Kidney (tissue), 14 donors: ENCODE data around the gene C1R. TPM values are rescaled to one million over a fixed set of nuclear protein-coding genes. Genes with fewer than 3 reads are reported as not detected.

Experiments
- DNase-seq, 5 donors: peaks; one replicate each; pipeline ENCODE4 v3.0.0-alpha.2; 2013 to 2020
- FAIRE-seq: peaks from 2 replicates; lab custom pipeline; 2012; peaks lifted over from hg19 to GRCh38; lab: Jason Lieb, UNC
- H3K27ac ChIP-seq, 2 donors: one replicate each; pipeline ENCODE4 v1.7.0; 2013; ENCODE audit warnings: low read depth in 2 of 2, low read length in 2 of 2, inconsistent platforms in 1 of 2
- H3K27me3 ChIP-seq: one replicate; pipeline ENCODE4 v1.7.1; 2013; ENCODE audit warnings: low read length, inconsistent platforms; ENCODE audit not compliant: control insufficient read depth, insufficient read depth
- H3K36me3 ChIP-seq, 3 donors: one replicate each; pipeline versions ENCODE4 v1.7.0 to v1.7.1; 2013; ENCODE audit warnings: low read length in 3 of 3, control low read depth in 1 of 3, inconsistent platforms in 1 of 3; ENCODE audit not compliant: insufficient read depth in 3 of 3, control insufficient read depth in 2 of 3
- H3K4me1 ChIP-seq, 3 donors: one replicate each; pipeline versions ENCODE4 v1.7.0 to v1.7.1; 2013; ENCODE audit warnings: low read length in 3 of 3, inconsistent platforms in 1 of 3, low read depth in 1 of 3; ENCODE audit not compliant: control insufficient read depth in 2 of 3, insufficient read depth in 2 of 3
- H3K4me3 ChIP-seq, 3 donors: one replicate each; pipeline versions ENCODE4 v1.7.0 to v1.8.1; 2013; ENCODE audit warnings: low read length in 3 of 3, control low read depth in 1 of 3, inconsistent platforms in 1 of 3
- H3K9ac ChIP-seq, 3 donors: one replicate each; pipeline versions ENCODE4 v1.7.0 to v1.7.1; 2013; ENCODE audit warnings: low read length in 3 of 3, control low read depth in 1 of 3, inconsistent platforms in 1 of 3
- H3K9me3 ChIP-seq, 3 donors: one replicate each; pipeline versions ENCODE4 v1.7.0 to v1.7.1; 2013; ENCODE audit warnings: low read length in 3 of 3, control low read depth in 1 of 3, inconsistent platforms in 1 of 3; ENCODE audit not compliant: control insufficient read depth in 2 of 3, insufficient read depth in 1 of 3
- intact Hi-C: fragments of 100-400 bp; cut with DNase I; formaldehyde crosslinking; loops from one replicate; pipeline ENCODE4 v1.11.1; 2022
- polyA plus RNA-seq: library from polyadenylated mRNA; stranded (reverse); fragments of 350-450 nt; fragmentation: Illumina TruSeq; extraction: RNeasy Lipid Tissue Mini Kit (QIAGEN cat#74804); gene quantifications from one replicate; pipeline ENCODE4 v1.2.3, GENCODE V29; 2014; ENCODE audit warnings: low read depth, low replicate concordance; ENCODE audit not compliant: insufficient read depth
- total RNA-seq: library from RNA; stranded (reverse); fragmentation: NEBNext Ultra II Directional; extraction: Animal tissue kit (Norgen Biotek cat#: 25700); gene quantifications from one replicate; pipeline ENCODE4 v1.2.1, GENCODE V29; 2021
- TF ChIP-seq, protein P1 (sequence below): IDR thresholded peaks from 3 replicates; pipeline ENCODE4 v1.5.1; 2012; ENCODE audit warnings: mild to moderate bottlenecking, moderate library complexity, borderline replicate concordance; ENCODE audit not compliant: insufficient read depth; ENCODE audit errors: extremely low read depth
- donor health status: control.
- donor health status: control.
- donor health status: control.
- donor health status: control.
- donor health status: control.
- donor health status: DM: yes; HTN: yes; CAD: no.
- donor health status: Normal renal cell carcinoma (clear cell type).

Gene C1R
- total and polyA plus RNA-seq, 2 donors from 2014 or later = 183 to 514 TPM

GRCh38 chr12:7110661-7111060, 18.4 kb upstream of the C1R start:
- intact Hi-C loops = no loop called here
- Histone ChIP-seq H3K4me1 (peaks cover 0 to 10% (median 0%) of the 10 kb centered on the region in 3 donors), H3K27ac (no peak overlapping the region), H3K9me3 (no peaks in the 10 kb centered on the region), H3K27me3 (no peaks in the 10 kb centered on the region), H3K9ac (no peak overlapping the region), H3K4me3 (no peak overlapping the region), H3K36me3 (peaks cover 0 to 4% (median 0%) of the 10 kb centered on the region in 3 donors)
- FAIRE-seq (no peak), DNase-seq (peak in 1 of 5 donors; percentile 46)
- TF ChIP-seq, protein P1, sequence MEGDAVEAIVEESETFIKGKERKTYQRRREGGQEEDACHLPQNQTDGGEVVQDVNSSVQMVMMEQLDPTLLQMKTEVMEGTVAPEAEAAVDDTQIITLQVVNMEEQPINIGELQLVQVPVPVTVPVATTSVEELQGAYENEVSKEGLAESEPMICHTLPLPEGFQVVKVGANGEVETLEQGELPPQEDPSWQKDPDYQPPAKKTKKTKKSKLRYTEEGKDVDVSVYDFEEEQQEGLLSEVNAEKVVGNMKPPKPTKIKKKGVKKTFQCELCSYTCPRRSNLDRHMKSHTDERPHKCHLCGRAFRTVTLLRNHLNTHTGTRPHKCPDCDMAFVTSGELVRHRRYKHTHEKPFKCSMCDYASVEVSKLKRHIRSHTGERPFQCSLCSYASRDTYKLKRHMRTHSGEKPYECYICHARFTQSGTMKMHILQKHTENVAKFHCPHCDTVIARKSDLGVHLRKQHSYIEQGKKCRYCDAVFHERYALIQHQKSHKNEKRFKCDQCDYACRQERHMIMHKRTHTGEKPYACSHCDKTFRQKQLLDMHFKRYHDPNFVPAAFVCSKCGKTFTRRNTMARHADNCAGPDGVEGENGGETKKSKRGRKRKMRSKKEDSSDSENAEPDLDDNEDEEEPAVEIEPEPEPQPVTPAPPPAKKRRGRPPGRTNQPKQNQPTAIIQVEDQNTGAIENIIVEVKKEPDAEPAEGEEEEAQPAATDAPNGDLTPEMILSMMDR = no peak

GRCh38 chr12:7109572-7109920, 17.3 kb upstream of the C1R start:
- Histone ChIP-seq H3K4me3 (peak overlapping the region in 1 of 3 donors; percentile 71), H3K27me3 (no peaks in the 10 kb centered on the region), H3K9me3 (no peaks in the 10 kb centered on the region), H3K9ac (peak overlapping the region in 1 of 3 donors; percentile 15), H3K27ac (no peak overlapping the region), H3K36me3 (peaks cover 0 to 4% (median 0%) of the 10 kb centered on the region in 3 donors), H3K4me1 (peaks cover 0 to 10% (median 0%) of the 10 kb centered on the region in 3 donors)
- intact Hi-C loops = no loop called here
- FAIRE-seq = no peak
- TF ChIP-seq, protein P1 = no peak
- no peak for DNase-seq

DNA sequence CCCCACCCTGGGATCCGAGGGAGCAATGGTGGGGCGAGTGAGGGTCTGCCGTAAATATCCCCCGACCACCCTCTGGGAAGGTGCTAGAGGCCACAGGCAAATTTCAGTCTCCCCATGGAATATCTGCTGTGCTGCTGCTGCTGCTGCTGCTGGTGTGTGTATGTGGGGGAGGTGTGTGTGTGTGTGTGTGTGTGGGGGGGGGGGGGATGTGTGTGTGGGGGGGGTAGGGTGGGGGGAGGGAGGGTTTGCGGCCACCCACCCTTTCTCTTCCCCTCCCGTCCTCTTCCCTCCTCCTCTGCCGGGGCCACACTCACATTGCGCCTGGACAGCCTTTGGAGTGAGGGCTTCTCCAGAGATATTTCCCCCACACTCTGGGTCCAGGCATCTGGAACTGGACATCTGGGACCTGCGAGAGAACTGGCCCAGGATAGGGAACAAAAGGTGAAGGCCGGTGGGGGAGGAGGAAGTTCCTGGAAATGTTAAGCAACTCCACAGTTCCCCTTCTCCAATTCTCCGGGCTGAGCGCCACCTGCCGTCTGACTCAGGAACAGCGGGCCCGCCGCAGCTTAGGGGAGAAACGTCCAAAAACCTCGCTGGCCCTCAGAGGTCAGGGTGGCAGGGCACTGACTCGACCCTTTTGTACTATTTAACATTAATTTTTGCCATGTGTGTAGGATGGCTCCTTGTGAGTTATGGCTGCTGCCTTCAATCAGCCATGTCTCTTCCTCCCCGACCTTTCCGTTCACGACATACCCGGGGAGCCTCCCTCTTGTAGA, 16.7 kb upstream of the C1R start, which contains the start of gene C1RL:
C1RL (minus strand) TSS at position 419 of the 776 bp plus-strand sequence; CDS start at position 385, 34 bp downstream.
- H3K27me3 ChIP-seq = no peaks in the 10 kb centered on the region
- DNase-seq (peak; percentile 90 to 96 (median 93)), FAIRE-seq (no peak)
- H3K4me3 ChIP-seq = peak within 1 kb of the TSS; percentile 58 to 77 (median 71)
- peaks cover 0 to 10% (median 0%) of the 10 kb centered on the region in 3 donors for H3K4me1 ChIP-seq
- peak within 1 kb of the TSS; percentile 24 to 91 (median 79) for H3K9ac ChIP-seq
- no peaks in the 10 kb centered on the region for H3K36me3 ChIP-seq
- intact Hi-C loops = no loop called here
- peak within 1 kb of the TSS; percentile 66 to 90 for H3K27ac ChIP-seq
- TF ChIP-seq, protein P1 = peak; percentile 91
- no peaks in the 10 kb centered on the region for H3K9me3 ChIP-seq
